H9 (cell line): ENCODE results near the gene DNAJB2. TPM values are rescaled to one million over a fixed set of nuclear protein-coding genes. Genes with fewer than 3 reads are reported as not detected.

Source experiments
- DNase-seq: peaks from one replicate; pipeline ENCODE4 v3.0.0-alpha.2; 2017
- H2AFZ ChIP-seq: one replicate; pipeline ENCODE4 v1.6.1; 2013; ENCODE audit warnings: mild to moderate bottlenecking, low read length, control low read depth, moderate library complexity
- H2AK5ac ChIP-seq: 2 replicates; pipeline ENCODE4 v1.6.1; 2013; ENCODE audit warnings: low read length, control low read depth, mixed read lengths; ENCODE audit not compliant: insufficient read length
- H2BK120ac ChIP-seq: one replicate; pipeline ENCODE4 v1.6.1; 2013; ENCODE audit warnings: low read depth, mild to moderate bottlenecking, low read length, control low read depth, inconsistent platforms; ENCODE audit not compliant: poor library complexity, severe bottlenecking
- H2BK12ac ChIP-seq: 2 replicates; pipeline ENCODE4 v1.6.1; 2013; ENCODE audit warnings: low read length, control low read depth, mixed read lengths, low read depth; ENCODE audit not compliant: insufficient read length
- H2BK15ac ChIP-seq: 2 replicates; pipeline ENCODE4 v1.6.1; 2013; ENCODE audit warnings: low read depth, low read length, control low read depth
- H2BK20ac ChIP-seq: one replicate; pipeline ENCODE4 v1.6.1; 2013; ENCODE audit warnings: low read depth, mild to moderate bottlenecking, low read length, control low read depth, inconsistent platforms; ENCODE audit not compliant: poor library complexity, severe bottlenecking
- H2BK5ac ChIP-seq: 2 replicates; pipeline ENCODE4 v1.6.1; 2013; ENCODE audit warnings: low read length, control low read depth, mixed read lengths; ENCODE audit not compliant: insufficient read length
- H3K14ac ChIP-seq: 2 replicates; pipeline ENCODE4 v1.6.1; 2013; ENCODE audit warnings: low read length, control low read depth; ENCODE audit not compliant: insufficient read depth
- H3K18ac ChIP-seq: 2 replicates; pipeline ENCODE4 v1.6.1; 2013; ENCODE audit warnings: low read depth, mild to moderate bottlenecking, mixed read lengths, low read length, control low read depth; ENCODE audit not compliant: insufficient read length
- H3K23ac ChIP-seq: 2 replicates; pipeline ENCODE4 v1.6.1; 2013; ENCODE audit warnings: low read length, control low read depth, mixed read lengths, low read depth; ENCODE audit not compliant: insufficient read length
- H3K23me2 ChIP-seq: 2 replicates; pipeline ENCODE4 v1.6.1; 2013; ENCODE audit warnings: low read depth, mild to moderate bottlenecking, mixed read lengths, low read length, control low read depth; ENCODE audit not compliant: insufficient read length, poor library complexity, severe bottlenecking
- H3K27ac ChIP-seq: 2 replicates; pipeline ENCODE4 v1.5.1; 2013; ENCODE audit warnings: low read length, control low read depth, mixed read lengths, low read depth; ENCODE audit not compliant: insufficient read length
- H3K27me3 ChIP-seq: 2 replicates; pipeline ENCODE4 v1.6.1; 2013; ENCODE audit warnings: low read length, control low read depth, inconsistent platforms; ENCODE audit not compliant: insufficient read depth
- H3K4ac ChIP-seq: 2 replicates; pipeline ENCODE4 v1.6.1; 2013; ENCODE audit warnings: low read depth, mild to moderate bottlenecking, control low read depth, inconsistent platforms, low read length, moderate library complexity
- H3K4me1 ChIP-seq: 2 replicates; pipeline ENCODE4 v1.6.1; 2013; ENCODE audit warnings: low read length, control low read depth, inconsistent platforms; ENCODE audit not compliant: insufficient read depth
- H3K4me2 ChIP-seq: 2 replicates; pipeline ENCODE4 v1.6.1; 2013; ENCODE audit warnings: low read length, control low read depth, mixed read lengths; ENCODE audit not compliant: insufficient read length, insufficient read depth
- H3K56ac ChIP-seq: 2 replicates; pipeline ENCODE4 v1.6.1; 2013; ENCODE audit warnings: low read depth, mild to moderate bottlenecking, mixed read lengths, low read length, control low read depth; ENCODE audit not compliant: insufficient read length
- H3K79me1 ChIP-seq: 2 replicates; pipeline ENCODE4 v1.6.1; 2013; ENCODE audit warnings: low read depth, mild to moderate bottlenecking, moderate library complexity, low read length, control low read depth, inconsistent platforms; ENCODE audit not compliant: insufficient read depth, poor library complexity, severe bottlenecking
- H3K79me2 ChIP-seq: 2 replicates; pipeline ENCODE4 v1.6.1; 2013; ENCODE audit warnings: low read length, control low read depth, inconsistent platforms; ENCODE audit not compliant: insufficient read depth
- H3K9ac ChIP-seq: 2 replicates; pipeline ENCODE4 v1.6.1; 2013; ENCODE audit warnings: low read length, control low read depth, mixed read lengths; ENCODE audit not compliant: insufficient read length; ENCODE audit errors: extremely low read depth
- H3K9me3 ChIP-seq: one replicate; pipeline ENCODE4 v1.6.1; 2013; ENCODE audit warnings: low read depth, low read length, inconsistent platforms; ENCODE audit not compliant: control insufficient read depth
- H3T11ph ChIP-seq: one replicate; pipeline ENCODE4 v1.6.1; 2013; ENCODE audit warnings: mild to moderate bottlenecking, low read length, control low read depth, inconsistent platforms
- H4K20me1 ChIP-seq: one replicate; pipeline ENCODE4 v1.6.1; 2013; ENCODE audit not compliant: control insufficient read depth, insufficient read length, insufficient read depth
- H4K5ac ChIP-seq: 2 replicates; pipeline ENCODE4 v1.6.1; 2013; ENCODE audit warnings: low read depth, mild to moderate bottlenecking, mixed read lengths, low read length, control low read depth; ENCODE audit not compliant: insufficient read length
- H4K8ac ChIP-seq: replicated peaks from 2 replicates; pipeline ENCODE4 v1.6.1; 2013; ENCODE audit warnings: low read length, control low read depth, mixed read lengths, low read depth; ENCODE audit not compliant: insufficient read length
- H4K91ac ChIP-seq: 2 replicates; pipeline ENCODE4 v1.6.1; 2013; ENCODE audit warnings: low read depth, mild to moderate bottlenecking, moderate library complexity, mixed read lengths, low read length, control low read depth; ENCODE audit not compliant: insufficient read length
- H3K27ac Mint-ChIP-seq, 3 experiments: 2 replicates in 2 of 3; 3 replicates in 1 of 3; pipeline ENCODE4 v1.8.0; 2020 to 2021; ENCODE audit warnings: mixed read lengths in 3 of 3, mild to moderate bottlenecking in 1 of 3, moderate library complexity in 1 of 3
- H3K27me3 Mint-ChIP-seq: 2 replicates; pipeline ENCODE4 v1.8.0; 2021; ENCODE audit warnings: low read depth, mild to moderate bottlenecking, moderate library complexity, mixed read lengths
- H3K36me3 Mint-ChIP-seq, 3 experiments: 2 replicates in 2 of 3; 3 replicates in 1 of 3; pipeline ENCODE4 v1.8.0; 2020 to 2021; ENCODE audit warnings: low read depth in 3 of 3, mixed read lengths in 3 of 3; ENCODE audit not compliant: insufficient read depth in 1 of 3
- H3K4me1 Mint-ChIP-seq, 2 experiments: 2 replicates each; pipeline ENCODE4 v1.8.0; 2020; ENCODE audit warnings: mixed read lengths in 2 of 2
- H3K4me3 Mint-ChIP-seq, 2 experiments: 2 replicates in 1 of 2; 3 replicates in 1 of 2; pipeline ENCODE4 v1.8.0; 2020 to 2021; ENCODE audit warnings: mild to moderate bottlenecking in 2 of 2, mixed read lengths in 2 of 2, moderate library complexity in 1 of 2
- H3K9me3 Mint-ChIP-seq, 2 experiments: 2 replicates in 1 of 2; 3 replicates in 1 of 2; pipeline ENCODE4 v1.8.0; 2020; ENCODE audit warnings: mild to moderate bottlenecking in 2 of 2, mixed read lengths in 2 of 2, moderate library complexity in 1 of 2
- CTCF ChIP-seq: fragments of 200-600 bp; sonication (generic); conservative IDR thresholded peaks from 3 replicates; pipeline ENCODE4 v1.8.0; 2021; ENCODE audit warnings: antibody characterized with exemption, mild to moderate bottlenecking
- WGBS: extraction: QIAGEN DNeasy Blood & Tissue Kit; methylation state at CpG from one replicate; pipeline ENCODE4 v1.1.7; 2013; ENCODE audit warnings: missing lambda C conversion rate, low lambda C conversion rate, mixed read lengths; ENCODE audit not compliant: insufficient read length; ENCODE audit errors: extremely low coverage; 5-methylcytosine and 5-hydroxymethylcytosine counted together
- total RNA-seq: library from RNA; stranded (reverse); gene quantifications from 2 replicates; pipeline ENCODE4 v1.2.1, GENCODE V29; 2021

The DNAJB2 gene
- total RNA-seq, 1 experiment from 2014 or later, result 34.1 TPM

GRCh38 chr2:219272995-219273394, 6.2 kb upstream of the DNAJB2 start:
- no peaks in the 10 kb centered on the region for H3K79me1 ChIP-seq
- DNase-seq, result no peak
- H3K4me1 Mint-ChIP-seq, result peaks cover 21 to 23% of the 10 kb centered on the region in 2 experiments
- no peak overlapping the region for H3K4me2 ChIP-seq
- H2AK5ac ChIP-seq, result no peak overlapping the region
- no peak overlapping the region for H3K27ac ChIP-seq
- no peak overlapping the region for H2BK12ac ChIP-seq
- H2BK5ac ChIP-seq, result no peak overlapping the region
- no peaks in the 10 kb centered on the region for H3K79me2 ChIP-seq
- no peak overlapping the region for H4K91ac ChIP-seq
- no peaks in the 10 kb centered on the region for H3K9me3 ChIP-seq
- H2AFZ ChIP-seq, result no peak overlapping the region
- H3K4me1 ChIP-seq, result peaks cover 4% of the 10 kb centered on the region; the same call in 1 of the 2 replicates
- H2BK15ac ChIP-seq, result no peak overlapping the region
- no peak overlapping the region for H3K4me3 Mint-ChIP-seq
- no peak overlapping the region for H3K27ac Mint-ChIP-seq
- H3K27me3 Mint-ChIP-seq, result peaks cover 32% of the 10 kb centered on the region
- H3K4ac ChIP-seq, result no peak overlapping the region
- no peak overlapping the region for H4K8ac ChIP-seq
- H3K18ac ChIP-seq, result no peak overlapping the region
- H2BK120ac ChIP-seq, result no peak overlapping the region
- no peak overlapping the region for H3K23ac ChIP-seq
- no peak overlapping the region for H3T11ph ChIP-seq
- TF ChIP-seq CTCF, result no peak
- H3K9me3 Mint-ChIP-seq, result no peaks in the 10 kb centered on the region
- H3K36me3 Mint-ChIP-seq, result no peaks in the 10 kb centered on the region
- H4K20me1 ChIP-seq, result no peaks in the 10 kb centered on the region
- no CpG with 5 or more reads among the region's 2 CpGs for WGBS
- no peaks in the 10 kb centered on the region for H3K27me3 ChIP-seq
- H2BK20ac ChIP-seq, result no peak overlapping the region
- no peaks in the 10 kb centered on the region for H3K23me2 ChIP-seq
- no peak overlapping the region for H3K9ac ChIP-seq
- H3K56ac ChIP-seq, result no peak overlapping the region
- no peak overlapping the region for H3K14ac ChIP-seq
- H4K5ac ChIP-seq, result no peak overlapping the region
